Raji (cell line): ENCODE measurements around the gene ZDHHC20.
A peak's percentile ranks its signal among the peaks of the same experiment; 100 is the strongest.

Experiments
- POLR2A ChIP-seq: IDR thresholded peaks from 2 replicates; pipeline ENCODE4 v1.6.1; 2011; ENCODE audit warnings: low read depth, low read length, control low read depth; ENCODE audit not compliant: insufficient read depth

The ZDHHC20 gene, protein sequence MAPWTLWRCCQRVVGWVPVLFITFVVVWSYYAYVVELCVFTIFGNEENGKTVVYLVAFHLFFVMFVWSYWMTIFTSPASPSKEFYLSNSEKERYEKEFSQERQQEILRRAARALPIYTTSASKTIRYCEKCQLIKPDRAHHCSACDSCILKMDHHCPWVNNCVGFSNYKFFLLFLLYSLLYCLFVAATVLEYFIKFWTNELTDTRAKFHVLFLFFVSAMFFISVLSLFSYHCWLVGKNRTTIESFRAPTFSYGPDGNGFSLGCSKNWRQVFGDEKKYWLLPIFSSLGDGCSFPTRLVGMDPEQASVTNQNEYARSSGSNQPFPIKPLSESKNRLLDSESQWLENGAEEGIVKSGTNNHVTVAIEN

DNA sequence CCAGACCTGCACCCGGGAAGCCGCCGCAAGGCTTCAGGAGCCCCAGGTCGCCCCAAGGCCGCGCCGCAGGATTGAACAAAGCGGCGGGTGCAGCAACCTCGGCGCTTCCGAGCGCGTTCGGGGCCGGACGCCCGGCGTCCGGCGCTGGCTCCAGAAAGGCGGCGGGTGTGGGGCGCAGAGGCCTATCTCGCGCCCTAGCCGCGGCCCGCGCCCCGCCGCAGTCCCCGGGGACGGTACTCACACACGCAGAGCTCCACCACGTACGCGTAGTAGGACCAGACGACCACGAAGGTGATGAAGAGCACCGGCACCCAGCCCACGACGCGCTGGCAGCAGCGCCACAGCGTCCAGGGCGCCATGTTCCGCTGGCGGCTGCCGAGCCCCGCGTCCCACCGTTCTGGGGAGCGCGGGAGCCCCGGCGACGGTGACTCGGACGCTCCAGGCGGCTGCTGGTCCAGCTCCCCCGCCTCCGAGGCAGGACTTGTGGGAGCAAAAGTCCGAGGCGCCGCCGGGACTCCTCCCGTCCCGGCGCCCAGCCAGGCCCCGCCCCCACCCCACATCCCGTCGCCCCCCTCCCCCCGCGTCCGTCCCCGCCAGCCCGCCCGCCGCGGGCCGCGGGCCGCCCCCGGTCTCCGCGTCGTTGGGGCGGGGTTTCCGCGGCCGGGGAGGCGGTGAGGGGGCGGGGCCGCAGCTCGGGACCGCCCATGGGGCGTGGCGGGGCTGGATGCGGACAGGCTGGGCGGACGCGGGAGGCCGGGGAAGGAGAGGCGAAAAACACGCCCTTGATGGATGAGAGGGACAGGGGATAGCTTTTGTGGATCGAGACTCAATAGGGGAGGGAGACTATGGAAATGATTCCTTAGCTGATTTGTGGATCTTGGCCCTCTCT is at the start of gene ZDHHC20:
Gene ZDHHC20, minus strand, starts transcription at position 491 of the 889 bp plus-strand sequence. Its CDS starts 132 bp downstream, at position 359.
- peak; percentile 69 for TF ChIP-seq POLR2A

DNA sequence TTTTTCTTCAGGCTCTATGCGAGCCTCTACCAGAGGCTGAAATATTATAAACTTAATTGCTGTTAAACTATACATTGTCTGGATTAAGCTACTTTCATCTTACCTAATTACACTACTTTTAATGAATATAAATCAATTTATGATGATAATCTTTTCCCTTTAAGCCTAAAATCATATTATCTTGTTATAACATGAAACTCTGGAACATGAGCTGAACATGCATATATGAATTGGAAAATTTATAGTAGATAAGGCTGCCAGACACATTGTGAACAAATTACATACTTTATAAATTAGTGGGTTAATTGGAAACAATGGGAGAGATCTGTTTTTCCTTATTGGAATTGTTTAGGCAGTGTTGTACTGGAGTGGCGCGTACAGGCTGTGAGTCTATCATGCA is 45.3 kb upstream of the ZDHHC20 start:
- TF ChIP-seq POLR2A, result no peak

DNA sequence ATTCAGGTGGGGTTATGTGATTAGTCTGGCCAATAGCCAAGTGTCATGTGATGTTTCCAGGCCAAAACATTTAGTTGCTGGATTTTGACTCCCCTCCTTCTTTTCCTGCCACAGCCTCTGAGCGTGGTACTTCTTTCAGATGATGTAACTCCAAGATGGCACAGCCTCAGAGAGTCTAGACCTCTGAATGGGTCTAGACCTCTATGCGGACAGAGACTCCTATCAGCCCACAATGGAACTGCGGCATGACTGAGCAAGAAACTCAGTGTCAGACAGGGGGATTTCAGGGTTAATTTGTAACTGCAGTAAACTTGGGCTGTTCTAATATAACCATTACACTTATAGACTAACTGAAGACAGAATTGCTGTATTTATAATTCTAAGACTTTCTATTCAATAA is 42.6 kb upstream of the ZDHHC20 start:
- no peak for TF ChIP-seq POLR2A

DNA sequence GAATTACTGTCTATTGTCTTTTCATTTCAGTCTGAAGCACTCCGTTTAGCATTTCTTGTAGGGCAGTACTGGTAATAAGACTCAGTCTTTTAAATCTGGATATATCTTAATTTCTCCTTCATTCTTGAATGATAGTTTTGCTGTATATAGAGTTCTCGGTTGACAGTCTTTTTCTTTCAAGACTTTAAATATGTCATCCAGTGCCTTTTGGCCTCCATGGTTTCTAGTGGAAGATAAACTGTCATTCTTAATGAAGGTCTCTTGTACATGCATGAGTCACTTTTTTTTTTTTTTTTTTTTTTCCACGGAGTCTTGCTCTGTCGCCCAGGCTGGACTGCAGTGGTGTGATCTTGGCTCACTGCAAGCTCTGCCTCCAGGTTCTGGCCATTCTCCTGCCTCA is 27.2 kb upstream of the ZDHHC20 start:
- no peak for TF ChIP-seq POLR2A

DNA sequence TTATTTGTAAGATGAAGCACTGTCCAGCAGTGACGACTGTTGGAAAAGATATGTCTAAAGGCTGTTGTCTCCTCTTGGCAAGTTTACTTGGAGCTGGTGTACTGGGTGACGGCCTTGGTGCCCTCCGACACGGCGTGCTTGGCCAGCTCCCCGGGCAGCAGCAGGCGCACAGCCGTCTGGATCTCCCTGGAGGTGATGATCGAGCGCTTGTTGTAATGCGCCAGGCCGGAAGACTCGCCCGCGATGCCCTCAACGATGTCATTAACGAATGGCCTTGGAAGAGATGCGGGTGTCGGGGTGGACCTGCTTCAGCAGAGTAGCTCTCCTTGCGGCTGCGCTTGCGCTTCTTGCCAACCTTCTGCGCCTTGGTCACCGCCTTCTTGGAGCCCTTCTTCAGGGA is 24.6 kb upstream of the ZDHHC20 start:
- no peak for TF ChIP-seq POLR2A

DNA sequence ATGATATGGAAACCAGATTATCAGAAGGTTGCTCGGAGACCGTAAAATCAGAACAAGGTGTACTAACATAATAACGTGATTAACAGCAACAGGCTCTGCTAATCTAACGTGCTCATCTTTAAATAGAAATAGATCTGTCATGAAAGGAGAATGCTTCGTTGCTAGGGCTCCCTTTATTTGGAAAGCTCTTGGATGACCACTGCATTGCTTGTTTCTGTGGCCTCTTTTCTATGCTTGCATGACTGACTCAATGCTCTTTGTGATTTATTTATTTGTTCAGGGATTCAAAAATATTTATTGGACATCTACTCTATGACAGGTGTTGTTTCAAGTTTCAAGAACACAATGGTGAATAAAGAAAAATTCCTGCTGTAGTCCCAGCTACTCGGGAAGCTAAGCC is 22.3 kb upstream of the ZDHHC20 start:
- no peak for TF ChIP-seq POLR2A

DNA sequence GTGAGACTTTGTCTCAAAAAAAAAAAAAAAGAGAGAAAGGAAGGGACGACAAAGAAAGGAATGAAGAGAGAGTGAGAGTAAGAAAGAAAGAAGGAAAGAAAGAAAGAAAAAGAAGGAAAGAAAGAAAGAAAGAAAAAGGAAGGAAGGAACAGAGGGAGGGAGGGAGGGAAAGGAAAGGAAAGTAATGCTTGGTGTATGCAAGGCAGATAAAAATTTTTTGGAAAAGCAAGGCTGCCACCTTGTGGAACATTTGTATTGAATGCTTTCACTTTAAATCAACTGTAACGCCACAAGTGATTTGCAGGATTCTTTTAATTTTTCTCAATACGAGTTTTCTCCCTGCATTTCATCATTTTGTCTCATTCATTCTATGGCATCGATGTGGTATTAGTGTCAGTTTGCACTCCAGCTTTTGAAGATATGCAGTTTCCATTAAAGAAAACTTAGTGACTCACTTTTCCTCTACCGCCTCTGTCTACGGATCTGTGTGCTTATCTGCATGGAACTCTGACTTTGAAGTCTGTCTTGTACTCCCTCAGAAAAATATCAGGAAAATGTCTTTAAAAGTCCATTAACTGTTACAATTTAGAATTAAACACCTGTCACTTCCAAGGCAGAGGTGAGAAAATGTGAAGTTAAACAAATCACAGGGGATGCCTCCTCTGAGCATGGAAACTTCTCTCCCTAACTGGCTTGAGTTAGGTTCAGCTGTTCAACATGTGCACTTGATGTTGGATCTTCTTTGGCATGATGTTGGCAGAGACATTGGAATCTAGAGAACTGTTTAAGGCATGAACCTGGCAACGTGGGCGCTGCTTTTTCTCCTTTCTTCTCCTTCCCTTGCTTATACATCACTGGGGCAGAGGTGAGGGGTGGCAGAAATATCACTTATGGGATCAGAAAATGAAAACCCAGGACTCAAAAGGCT is 20.0 kb upstream of the ZDHHC20 start:
- TF ChIP-seq POLR2A, result no peak

DNA sequence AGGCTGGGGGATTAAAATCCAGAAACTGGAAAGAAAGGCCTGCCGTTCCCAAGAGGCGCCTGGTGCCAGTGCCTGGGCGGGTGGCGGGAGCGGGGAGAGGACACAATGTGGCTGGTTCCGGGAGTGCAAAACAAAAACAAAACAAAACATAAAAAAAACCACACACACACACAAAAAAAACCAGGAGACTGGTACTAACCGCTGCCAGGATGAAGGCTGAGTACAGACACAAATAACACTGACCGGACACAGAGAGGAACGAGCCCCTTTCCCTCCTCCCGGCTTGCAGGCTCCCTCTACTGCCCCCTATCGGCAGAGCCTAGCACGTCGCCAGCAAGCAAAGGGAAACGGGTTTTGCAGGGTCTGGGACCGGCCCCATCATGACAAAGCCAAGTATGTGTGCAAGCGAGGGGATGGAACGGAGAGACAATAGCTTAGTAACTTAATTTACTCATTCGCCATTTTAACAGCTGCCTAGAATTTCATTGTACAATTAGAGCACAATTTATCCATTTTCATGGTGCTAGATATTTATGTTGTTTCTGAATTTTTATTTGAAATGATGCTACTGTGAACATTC is 17.9 kb upstream of the ZDHHC20 start:
- peak; percentile 40; the same call in 1 of the 2 replicates for TF ChIP-seq POLR2A

DNA sequence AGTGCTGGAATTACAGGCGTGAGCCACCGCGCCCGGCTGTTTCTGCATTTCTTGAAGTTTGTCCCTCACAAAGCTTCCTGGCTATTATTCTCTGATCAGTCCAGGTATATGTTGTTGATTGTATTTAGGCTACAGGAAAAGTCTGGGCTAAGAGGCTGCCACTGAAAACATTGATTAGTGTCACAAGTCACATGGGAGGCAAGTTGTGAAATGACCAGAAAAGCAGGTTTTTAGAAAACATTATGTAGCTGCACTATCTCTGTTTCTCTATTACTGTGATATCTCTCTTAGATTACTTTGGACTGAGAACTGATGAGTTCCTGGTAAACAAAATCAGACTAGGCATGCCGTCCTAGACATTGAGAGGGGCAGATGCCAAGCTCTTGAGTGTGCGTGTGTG is 16.0 kb upstream of the ZDHHC20 start:
- no peak for TF ChIP-seq POLR2A

DNA sequence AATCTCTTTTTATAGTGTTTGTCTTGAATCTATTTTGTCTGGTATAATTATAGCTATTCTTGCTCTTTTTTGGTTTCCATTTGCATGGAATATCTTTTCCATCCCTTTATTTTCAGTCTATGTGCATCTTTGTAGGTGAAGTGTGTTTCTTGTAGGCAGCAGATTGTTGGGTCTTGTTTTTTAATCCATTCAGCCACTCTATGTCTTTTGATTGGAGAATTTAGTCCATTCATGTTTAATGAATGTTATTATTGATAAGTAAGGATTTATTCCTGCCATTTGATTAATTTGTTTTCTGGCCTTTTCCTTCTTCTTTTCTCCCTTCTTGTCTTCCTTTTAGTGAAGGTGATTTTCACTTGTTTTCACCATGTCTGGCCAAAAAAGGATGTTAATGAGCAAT is 11.7 kb upstream of the ZDHHC20 start:
- TF ChIP-seq POLR2A, result no peak

DNA sequence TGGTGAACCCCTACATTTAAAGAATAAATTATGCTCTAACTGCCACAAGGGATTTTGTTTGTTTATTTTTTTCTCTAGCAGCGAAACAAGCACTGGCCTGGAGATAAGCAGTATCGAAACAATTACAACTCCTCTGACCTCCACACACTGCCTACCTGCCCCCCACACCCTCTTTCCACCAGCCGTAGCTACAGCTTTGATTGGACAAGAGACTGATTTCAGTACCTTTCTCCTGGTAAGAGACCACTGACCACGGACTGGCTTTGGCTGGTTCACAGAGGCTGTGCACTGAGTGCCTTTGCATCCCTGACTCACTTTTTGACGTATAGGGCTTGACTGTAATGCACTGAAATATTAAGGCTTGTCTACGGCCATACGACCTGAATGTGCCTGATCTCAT is 7.4 kb upstream of the ZDHHC20 start:
- no peak for TF ChIP-seq POLR2A

DNA sequence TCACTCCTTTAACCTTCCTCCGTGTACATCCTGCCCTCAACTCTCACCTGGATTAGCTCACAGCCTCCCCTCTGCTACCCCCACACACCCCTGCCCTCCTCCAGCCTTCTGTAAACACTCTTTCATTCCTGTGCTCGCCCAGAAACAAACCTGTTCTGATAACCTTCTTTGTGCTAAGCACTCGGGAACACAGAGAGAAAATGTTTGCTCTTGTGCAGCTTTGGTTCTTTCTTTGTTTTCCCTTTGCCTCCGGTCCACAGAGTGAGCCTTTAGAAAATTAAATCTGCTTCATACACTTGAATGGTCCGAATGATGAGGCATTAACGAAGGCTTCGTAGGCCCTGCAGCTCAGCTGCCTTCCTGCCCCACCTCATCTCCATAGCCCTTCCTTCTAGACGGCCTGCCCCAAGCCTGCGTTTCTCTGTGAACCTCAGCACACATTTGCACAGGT is 6.6 kb upstream of the ZDHHC20 start:
- no peak for TF ChIP-seq POLR2A

DNA sequence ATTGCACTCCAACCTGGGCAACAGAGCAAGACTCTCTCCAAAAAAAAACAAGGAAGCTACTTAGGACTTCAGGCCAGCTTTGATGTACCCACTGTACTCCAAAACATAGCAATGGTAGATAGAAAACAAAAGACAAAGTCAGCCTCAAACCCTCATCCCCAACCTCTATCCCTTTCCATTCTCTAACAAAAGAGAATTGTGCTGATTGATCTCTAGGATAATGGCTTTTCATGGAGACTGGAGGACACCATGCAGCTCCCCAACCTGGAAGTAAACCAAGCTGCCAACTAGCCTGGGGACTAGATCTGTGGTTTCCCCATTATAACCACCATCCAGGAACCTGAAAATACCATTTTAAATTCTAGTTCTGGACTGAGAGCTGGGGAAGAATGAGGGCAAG is 4.3 kb upstream of the ZDHHC20 start:
- TF ChIP-seq POLR2A, result no peak

DNA sequence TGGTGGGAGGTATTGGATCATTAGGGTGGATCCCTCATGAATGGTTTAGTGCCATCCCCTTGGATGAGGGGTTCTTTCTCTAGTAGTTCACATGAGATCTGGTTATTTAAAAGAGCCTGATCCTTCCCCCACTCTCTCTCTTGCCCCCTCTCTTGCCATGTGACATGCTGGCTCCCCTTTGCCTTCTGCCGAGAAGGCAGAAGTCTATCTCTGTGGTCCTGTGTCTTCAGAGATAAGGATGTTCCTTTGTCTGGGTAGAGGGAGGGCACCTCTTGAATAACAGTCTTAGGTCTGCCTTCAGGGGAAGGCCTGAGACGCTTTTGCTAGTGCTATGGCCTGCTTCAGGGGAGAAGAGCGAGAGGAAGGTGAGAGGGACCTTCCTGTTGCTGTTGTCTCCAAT is 2.0 kb upstream of the ZDHHC20 start:
- TF ChIP-seq POLR2A, result no peak

DNA sequence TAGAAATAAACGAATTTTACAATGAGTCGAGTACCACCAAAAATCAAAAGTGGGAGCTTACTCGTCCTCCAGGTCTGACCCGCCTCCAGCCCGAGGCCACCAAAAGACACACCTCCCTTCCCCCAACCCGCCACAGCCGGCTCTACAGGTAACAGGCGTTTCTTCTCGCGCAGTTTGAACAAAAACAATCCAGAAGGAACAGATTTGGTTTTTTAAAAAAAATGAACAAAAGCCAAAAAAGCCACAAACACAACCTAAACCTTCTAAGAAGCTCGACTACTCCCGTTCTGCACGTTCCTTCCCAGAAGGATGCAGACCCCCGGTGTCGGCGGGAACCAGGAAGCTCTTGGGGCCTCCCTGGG is 671 bp downstream of the ZDHHC20 start:
- TF ChIP-seq POLR2A, result no peak
